Left renal pelvis (tissue), 4 donors: ENCODE measurements around the gene VCP. TPM values are rescaled to one million over a fixed set of nuclear protein-coding genes. Genes with fewer than 3 reads are reported as not detected.

ENCODE experiments used
- DNase-seq, 4 donors: peaks; one replicate each; pipeline ENCODE4 v3.0.0-alpha.2; 2013; ENCODE audit warnings: low read depth in 4 of 4, low spot score in 3 of 4
- polyA plus RNA-seq, 4 donors: library from polyadenylated mRNA; unstranded; fragments of 120-200 nt; gene quantifications; one replicate each; pipeline ENCODE4 v1.2.1, GENCODE V29; 2013; ENCODE audit not compliant: insufficient read length in 4 of 4

Gene VCP
- 100 to 1,000 TPM; 187 to 256 (median 244) TPM for polyA plus RNA-seq

DNA sequence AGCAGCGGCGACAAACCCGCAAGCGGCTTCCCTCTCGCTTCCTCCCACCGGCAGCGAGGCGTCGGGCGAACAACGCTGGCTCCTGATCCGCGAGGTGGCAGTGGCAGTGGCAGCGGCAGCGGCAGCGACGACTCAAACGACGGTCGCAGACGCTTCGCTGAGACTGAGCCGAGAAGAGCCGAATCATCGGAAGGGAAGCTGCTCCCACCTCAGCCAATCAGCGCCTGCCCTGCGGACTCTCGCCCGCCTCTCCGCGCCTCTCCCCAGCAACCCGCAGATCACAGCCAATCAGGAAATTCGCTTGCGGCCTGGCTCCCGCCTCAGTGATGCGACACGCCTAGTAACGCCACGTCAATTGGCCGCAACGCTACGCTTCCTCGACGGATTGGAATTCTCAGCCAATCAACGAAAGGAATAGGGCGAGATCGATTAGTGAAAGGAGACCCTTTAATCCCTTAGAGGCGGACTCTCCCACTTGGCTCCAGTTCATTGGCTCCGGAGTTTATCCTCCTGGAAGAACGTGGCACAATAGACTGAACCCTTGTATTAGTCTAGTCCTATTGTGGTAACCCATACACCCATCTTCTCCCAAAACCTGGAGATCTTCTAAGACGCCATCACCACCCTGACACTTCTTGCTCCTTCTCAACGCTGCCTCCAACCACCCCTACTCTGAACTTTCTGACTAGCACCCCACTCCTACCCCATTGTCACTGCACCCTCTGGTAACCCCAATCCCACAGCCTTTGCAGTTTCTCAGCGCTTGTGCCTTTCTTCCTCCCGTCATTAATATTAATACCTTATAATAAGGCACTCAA, at the start of gene VCP:
TSS of gene VCP (minus strand) at position 165 of the 818 bp plus-strand sequence. CDS start 272 bp downstream, outside the sequence.
- DNase-seq, result peak; percentile 91 to 97 (median 94)

DNA sequence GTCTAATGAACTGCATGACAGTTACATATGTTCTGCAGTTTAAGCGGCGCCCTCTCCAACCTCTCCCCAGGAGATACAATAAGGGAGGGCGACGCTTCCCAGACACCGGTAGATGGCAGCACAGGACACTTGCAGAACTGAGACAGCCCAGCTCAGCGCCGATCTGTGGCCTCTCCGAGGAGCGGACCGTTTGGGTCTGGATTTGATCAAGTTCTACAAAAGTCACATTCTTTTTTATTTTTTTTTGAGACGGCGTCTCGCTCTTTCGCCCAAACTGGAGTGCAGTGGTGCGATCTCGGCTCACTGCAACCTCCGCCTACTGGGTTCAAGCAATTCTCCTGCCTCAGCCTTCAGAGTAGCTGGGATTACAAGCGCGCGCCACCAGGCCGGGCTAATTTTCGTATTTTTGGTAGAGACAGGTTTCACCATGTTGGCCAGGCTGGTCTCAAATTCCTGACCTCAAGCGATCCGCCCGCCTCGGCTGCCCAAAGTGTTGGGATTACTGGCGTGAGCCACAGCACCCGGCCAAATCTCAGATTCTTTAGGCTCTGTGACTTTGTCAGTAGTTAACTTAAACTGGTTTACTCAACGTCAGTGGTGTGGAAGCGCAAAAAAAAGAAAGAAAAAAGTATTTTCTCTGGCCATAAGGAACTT, 44.6 kb upstream of the VCP start:
- peak; percentile 84 to 92 (median 84) for DNase-seq

DNA sequence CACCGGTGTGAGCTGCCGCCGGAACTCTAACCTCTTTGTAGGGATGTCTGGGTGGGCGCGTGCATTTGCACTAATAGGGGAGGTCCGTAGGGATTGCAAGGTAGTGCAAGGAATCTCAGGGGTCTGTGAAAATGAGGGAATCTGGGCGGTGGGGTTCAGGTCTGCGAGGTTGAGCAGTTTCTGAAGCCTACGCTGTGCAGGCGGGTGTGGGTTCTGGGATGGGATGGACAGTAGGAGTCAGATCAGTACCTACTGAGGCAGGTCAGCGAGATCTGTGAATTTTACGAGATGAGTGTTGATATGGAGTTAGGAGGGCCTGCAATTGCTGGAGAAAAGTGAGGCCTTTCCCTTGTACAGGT, 44.1 kb upstream of the VCP start:
- DNase-seq, result no peak

DNA sequence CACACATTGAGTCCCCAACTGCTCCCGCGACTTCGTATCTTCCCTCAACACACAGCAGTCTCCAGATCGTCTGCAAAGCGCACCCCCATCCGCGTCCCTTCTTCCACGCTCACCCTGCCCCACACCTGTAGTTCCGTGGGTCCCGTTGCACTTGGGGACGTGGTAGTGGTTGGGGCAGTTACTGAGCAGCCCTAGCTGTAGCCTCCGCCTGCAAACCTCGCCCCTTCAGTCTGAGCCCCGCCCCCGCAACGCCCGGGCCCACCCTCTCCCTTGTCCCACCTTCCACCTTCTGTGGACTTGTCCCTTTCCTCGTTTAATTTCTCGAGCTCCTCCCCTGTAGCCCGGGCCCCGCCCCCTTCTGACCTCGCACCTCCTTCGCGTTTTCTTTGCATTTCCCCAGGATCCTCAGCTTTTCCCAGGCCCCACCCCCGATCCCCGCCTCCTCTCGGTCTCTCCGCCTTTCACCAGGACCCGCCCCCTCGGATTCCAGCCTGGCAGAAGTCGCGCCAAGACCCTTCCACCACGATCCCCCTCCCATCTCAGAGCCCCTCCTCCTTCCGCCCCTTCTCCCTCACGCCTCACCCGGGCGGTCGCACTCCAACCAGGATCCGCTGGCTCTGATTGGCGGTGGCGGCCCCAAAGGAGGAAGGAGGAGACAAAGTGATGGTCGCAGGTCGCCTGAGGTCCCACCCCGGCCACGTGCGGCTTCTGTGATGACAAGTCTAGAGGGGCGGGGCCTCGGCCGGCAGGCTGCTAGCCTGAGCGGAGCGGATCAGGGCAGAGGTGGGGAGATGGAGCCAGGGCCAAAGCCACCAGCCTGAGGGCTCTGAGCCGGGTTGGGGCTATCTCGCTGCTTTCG, 43.5 kb upstream of the VCP start, which contains the start of gene ATOSB:
TSS of gene ATOSB (minus strand) at position 183 of the 859 bp plus-strand sequence. CDS start 7,588 bp downstream, outside the sequence.
- peak; percentile 93 to 96 (median 94) for DNase-seq

DNA sequence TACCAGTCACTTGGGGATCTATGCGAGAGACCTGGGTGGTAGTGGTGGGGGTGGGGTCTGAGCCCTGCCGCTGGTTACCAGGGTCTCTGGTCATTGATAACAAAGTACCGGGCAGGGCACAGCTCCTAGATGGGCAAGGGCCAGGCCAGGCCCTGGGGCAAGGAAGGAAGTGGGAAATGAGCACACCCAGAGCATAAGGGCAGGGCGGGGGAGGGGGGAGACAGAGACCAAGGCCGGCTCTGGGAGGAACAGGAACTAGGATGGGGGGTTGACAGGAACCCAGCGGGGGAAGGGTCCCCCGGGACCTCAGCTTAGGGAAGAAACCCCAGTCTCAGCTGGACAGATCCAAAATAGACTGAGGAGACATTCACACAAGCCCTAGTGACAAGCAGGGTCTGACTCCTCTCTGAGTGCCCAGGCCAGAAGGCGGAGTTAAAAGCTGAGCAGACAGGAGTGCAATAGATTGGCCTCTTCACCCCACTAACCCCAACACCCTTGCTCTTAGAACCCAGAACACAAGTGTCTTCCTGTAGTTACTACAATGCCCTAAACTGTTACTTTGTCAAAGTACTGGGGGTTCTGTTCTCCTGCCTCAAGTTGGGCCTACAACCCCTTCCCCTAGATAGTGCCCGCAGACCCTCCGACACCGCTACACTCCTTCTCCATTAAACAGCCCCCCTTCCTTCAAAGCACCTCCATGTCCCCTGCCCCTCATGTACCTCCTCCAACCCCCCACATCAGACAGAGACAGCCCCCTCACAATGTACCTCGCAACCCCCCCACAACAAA, 42.6 kb upstream of the VCP start:
- no peak for DNase-seq

DNA sequence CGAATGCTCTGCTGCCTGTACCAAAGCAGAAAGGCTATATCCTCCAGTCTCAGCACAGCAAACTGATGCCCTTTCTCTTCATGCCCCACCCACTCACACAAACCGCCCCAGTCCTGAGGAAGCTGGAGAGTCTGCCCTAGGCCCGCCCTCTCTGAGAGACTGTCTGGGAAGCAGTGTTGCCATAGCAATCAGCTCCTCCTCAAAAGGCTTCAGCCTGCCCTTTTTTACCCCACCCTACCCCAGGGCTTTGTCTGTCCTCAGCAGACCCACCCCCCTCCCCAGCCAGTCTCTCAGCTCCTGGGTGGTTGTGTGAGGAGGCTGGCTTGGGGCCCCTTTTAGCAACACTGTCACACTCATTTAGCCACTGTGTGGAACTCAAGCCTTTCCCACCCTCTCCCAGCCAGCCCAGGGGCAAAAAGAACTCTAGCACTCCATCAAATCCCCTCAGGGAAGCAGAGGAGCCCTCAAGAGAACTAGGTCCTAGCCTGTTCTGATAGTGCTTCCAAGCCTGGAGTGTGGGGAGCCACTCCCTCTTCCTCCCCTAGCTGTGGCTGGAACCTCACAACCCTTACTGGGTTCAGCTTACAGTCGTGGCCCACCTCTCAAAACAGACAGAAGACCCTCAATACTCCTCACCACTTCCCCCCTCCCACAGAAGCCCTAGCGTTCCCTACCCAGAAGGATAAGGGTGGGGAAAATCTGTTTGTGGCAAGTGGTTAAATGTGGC, 41.9 kb upstream of the VCP start:
- peak in 2 of 4 donors; percentile 53 to 65 for DNase-seq

DNA sequence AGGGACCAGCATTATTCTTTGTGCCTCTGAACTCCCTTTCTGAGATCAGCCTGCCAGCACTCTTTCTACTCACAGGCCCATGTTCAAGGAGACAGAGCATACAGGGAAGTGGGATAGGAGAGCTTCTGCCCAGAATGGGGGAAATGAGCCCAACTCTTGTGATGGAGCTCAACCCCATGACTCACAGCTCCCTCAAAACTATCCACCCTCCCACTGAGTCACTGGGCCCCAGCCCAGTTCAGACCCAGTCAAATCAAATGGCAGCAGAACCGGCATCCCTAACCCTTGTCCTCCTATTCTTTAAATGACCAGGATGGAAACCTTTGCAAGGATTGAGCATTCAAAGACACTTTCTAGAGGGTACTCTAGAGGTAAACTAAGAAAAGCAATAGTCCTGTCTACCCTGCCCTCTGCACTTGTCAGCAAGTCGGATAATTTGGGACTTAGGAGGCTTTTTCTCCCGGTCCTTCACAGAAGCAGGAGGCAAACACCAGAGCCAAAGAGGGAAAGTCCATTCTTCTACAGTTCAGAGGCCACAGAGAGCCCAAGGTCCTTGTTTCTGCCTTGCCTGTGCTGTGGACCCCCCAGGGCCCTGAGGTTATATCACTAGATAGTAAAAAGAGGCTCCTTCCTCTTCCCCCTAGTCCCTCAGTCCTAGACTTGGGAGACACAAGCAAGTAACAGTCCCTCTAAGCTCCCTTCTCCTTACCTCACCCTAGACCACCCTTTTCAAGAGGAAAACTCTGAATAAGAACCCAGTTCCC, 40.0 kb upstream of the VCP start:
- DNase-seq, result no peak

DNA sequence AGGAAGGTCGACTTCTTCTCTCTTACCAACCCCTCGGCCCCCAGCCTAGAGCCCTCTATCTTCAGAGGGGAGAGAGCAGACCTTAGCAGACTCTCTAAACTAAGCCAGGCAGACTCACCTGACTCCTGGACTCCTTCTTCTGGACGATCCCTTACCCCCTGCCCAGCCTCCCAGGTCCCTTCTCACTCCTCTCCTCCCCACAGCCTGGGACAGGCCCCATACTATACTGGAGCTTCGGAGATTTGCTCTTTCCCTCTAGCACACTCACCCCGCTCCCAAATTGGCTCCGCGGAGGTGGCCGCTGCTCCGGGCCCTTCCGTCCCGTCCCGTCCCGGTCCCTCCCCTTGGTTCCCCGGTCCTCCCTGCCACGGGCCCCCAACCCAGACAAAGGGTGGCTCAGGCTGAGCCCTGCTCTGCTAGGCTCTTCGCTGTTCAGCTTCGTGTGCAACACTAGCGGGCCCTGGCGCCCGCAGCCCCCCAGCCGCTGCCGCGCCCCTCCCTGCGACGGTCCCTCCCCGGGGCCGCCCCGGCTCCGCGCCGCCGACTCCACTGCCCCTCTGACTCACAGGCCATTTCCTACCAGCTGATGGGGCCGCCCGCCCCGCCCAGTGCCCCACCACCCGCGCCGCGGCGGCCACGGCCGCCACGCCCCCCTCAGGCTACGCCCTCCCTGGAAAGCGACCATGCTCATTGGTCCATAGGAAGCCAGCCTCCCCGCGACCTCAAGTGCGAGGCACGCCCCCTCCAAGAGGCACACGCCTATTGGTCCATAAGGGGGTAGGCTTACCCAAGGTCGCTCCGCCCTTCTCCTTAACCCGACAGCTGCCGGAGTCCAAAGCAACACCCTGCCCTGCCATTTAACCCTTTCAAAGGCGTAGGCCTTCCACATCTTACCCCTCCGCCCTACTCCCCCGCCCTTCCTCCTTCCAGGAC, 38.8 kb upstream of the VCP start:
- DNase-seq, result peak; percentile 90 to 94 (median 93)

DNA sequence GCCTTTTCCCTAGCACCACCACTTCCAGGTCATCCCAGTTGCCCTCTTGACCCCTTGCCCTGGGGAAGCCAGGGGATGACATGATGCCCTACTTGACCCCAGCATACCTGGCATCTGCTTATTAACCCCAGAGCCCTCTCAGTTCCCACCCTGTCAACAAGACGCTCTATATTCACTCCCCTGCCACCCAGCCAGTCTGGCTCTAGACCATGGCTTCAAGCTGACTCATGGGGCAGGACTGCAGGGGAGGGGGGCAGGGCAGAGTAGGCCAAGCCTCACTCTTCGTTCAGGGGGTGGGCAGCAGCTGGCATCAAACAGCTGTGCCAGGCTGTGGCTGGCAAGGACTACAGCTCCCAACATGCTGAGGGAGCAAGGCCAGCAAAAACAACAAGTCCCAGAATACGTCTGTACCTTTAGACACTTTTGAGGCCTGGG, 37.9 kb upstream of the VCP start:
- DNase-seq, result no peak

DNA sequence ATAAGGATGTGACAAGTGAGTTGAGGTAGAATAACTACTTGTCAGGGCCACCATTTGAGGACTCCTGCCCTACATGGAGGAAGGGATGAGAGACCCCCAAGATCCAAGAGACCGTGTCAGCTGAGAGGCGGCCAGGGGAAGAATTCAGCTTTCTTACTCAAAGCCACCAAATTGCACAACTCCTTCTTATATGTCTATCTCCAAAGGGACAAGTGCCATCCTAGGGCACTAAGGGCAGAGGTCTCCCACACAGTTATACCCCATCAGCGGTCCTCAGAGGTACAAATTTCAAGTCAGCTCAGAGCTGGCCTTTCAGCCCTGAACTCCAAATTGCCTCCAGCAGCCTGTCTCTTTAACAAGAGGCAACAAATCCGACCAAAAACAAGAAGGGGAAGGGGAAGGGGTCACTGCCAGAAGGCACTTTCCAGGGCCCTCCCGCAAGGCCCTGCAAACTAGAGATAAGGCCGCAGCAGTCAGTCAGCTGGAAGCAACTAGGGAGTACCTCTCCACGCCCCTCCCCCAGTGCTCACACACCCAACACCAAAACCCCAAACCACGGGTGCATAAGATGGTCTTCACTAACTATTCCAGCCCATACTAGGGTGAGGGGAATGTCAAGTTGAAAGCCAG, 36.6 kb upstream of the VCP start:
- no peak for DNase-seq

DNA sequence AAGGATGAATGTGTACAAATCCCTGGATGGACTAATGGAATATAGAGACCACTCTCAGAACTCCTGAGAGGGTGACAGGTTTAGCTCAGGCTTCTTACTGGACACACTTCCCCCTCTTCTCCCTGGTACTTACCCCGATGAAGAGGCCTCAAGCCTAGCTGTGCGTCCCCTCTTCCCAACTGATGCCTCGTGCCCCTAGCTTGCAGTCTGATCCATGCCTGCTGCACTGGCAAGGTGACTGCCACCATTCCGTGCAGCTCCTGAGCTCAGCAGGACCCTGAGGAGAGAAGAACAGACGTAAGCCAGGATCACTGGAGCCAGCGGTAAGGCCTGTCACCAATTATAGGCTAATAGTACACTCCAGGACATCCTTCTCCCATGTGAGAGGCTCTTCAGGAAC, 36.0 kb upstream of the VCP start:
- no peak for DNase-seq

DNA sequence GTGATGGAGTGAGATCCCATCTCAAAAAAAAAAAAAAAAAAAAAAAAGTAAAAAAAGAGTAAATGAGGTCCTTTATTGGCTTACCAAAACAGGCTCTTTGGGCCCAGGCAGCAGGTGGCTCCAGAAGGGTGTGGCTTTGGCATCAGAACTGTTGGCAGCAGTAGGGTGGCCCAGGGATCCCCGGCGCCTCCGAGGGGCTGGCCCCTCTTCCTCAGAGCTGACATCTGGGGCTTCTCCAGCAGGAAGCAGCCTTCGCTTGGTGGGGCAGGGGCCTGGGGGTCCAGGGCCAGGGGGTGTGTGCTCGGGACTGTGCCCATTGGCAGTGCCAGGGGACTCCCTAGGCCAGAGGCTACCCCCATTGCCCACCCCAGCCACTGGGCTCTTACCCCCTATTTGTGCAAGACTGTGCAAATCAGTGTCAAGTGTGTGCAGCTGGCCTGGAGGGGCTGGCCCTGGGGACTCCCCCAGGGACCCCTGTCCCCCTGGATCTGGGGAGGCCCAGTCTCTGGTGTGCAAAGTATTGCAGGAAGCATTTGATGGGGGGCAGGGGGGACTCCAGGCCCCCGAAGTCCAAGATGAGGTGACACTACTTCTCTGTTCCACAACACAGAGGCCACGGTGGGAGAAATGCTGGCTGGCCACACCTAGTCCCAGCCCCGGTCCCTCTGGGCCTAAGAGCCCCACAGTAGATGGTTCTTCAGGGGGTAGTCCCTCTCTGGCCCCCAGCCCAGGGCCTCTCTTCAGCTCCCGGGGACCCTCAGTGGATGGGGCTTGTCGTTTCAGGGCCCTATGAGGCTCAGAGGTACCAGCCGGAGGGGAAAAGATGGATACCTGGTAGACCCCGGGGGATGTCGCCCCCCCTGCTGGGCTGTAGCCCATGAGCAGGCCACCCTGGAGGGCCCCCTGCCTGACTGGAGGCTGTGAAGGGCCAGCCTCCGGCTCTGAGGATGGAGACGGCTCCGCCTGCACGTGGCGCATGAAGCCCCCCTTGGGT, 35.2 kb upstream of the VCP start:
- no peak for DNase-seq

DNA sequence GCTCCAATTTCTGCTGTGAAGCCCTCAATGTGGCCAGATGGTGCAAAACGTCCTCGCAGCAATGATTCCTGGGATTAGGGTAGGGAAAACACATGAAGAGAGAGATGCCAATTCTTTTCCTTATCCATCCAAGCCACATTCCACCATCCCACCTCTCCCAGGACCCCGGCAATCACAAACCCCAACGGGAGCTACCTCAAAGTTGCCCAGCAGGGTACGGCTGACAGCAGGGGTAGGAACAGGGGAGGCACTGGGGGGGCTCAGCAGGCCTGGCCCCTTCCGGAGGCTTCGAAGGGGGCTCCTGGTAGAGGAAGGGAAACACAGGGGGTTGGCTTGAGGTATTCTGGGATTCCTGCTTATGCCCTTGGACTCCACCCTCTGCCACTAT, 33.9 kb upstream of the VCP start:
- no peak for DNase-seq

DNA sequence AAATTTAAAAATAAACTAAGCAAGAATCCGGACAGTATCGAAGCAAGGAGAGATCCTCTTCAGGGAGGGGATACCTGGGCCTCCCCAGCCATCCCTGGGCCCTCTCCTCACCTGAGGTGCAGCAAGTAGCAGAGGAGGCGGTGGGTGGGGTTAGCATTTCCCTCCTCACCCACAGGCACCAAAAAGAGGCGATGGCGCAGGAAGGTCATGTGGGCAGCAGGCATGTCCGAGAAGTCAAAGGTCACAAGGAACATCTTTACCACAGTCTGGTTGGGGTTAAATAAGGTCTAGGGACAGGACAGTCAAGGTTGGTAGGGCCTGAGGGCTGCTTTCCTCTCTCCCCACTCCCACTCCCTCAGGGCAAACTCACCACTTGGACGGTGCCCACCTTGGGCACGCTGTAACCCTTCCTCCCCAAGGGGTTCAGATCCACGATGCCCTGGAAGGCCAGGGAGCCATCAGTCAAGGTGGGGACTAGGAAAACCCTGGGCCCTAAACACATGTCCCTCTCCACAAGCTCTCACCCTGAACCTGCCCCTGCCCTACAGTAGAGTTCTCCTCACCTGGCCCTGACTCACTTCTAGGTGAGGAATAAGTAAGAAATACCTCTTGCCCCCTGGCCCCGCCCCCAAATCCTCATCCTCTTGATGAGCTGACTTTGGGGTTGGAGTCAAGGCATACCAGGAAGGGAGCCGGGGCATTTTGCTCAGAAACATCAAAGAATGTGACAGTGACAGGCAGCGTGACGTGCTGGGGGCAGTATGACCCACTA, 33.3 kb upstream of the VCP start:
- DNase-seq, result no peak

DNA sequence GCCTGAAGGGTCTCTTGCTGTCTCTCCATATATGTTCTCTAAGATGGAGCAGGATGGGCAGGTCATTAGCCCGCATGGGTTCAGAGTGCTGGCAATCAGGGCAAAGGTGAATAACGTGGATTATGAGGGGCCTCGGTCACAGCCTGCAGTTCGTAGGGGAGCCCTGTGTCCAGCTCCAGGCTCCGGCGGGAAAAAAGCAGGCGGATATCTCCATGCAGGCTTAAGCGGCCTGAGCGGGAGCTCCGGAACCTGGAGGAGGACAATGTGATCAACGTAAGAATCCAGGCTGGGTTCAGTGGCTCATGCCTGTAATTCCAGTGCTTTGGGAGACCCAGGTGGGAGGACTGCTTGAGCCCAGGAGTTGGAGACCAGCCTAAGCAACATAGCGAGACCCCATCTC, 32.7 kb upstream of the VCP start:
- no peak for DNase-seq
